ENCODE data around the gene FBXL16.

- TF ChIP-seq CTCF (IDR thresholded peaks at IDR 0.05) (no peak), POLR2A (IDR thresholded peaks at IDR 0.05) (no peak), EP300 (IDR thresholded peaks at IDR 0.05) (no peak)
Observed at GRCh38 chr16:709566-710499, 4.2 kb upstream of the FBXL16 start.

All from suprapubic skin (tissue), 3 donors.